Endothelial cell of umbilical vein (primary cell): ENCODE measurements around the gene DIP2C. TPM values are rescaled to one million over a fixed set of nuclear protein-coding genes. Genes with fewer than 3 reads are reported as not detected.

ENCODE experiments used
- BruUV-seq: library from RNA; stranded (reverse); fragments of 400-500 nt; replicated peaks from 2 replicates; lab custom pipeline; 2021; lab: Mats Ljungman, UMichigan
- CTCF ChIA-PET: fragments of 300-600, 350-600 bp; sonication (Branson Sonifier 250); formaldehyde crosslinking; loops from one replicate; lab custom pipeline; 2021; ENCODE audit warnings: antibody characterized with exemption, inconsistent platforms; lab: Charles Lee
- POLR2A ChIA-PET: fragments of 300-600, 350-600 bp; sonication (Branson Sonifier 250); formaldehyde crosslinking; loops from one replicate; lab custom pipeline; 2021; ENCODE audit warnings: antibody characterized with exemption, inconsistent platforms; lab: Charles Lee
- DNase-seq: peaks from one replicate; pipeline ENCODE4 v3.0.0-alpha.2; 2011; ENCODE audit warnings: low read depth, low spot score
- FAIRE-seq: peaks from 2 replicates; lab custom pipeline; 2011; peaks lifted over from hg19 to GRCh38; lab: Jason Lieb, UNC
- H2AFZ ChIP-seq: 2 replicates; pipeline ENCODE4 v1.6.0; 2012; ENCODE audit warnings: low read depth, low read length, control low read depth, inconsistent platforms
- H3K27ac ChIP-seq: 2 replicates; pipeline ENCODE4 v1.5.1; 2011; ENCODE audit warnings: low read depth, mild to moderate bottlenecking, control low read depth, low read length, moderate library complexity; ENCODE audit not compliant: insufficient read depth
- H3K27me3 ChIP-seq, 2 experiments: 2 replicates each; pipeline versions ENCODE4 v1.6.0 to v1.6.1; 2011; ENCODE audit warnings: low read length in 2 of 2, mixed read lengths in 1 of 2; ENCODE audit not compliant: control insufficient read depth in 2 of 2, insufficient read depth in 2 of 2
- H3K36me3 ChIP-seq, 2 experiments: 2 replicates in 1 of 2; 3 replicates in 1 of 2; pipeline ENCODE4 v1.5.1; 2011; ENCODE audit warnings: low read length in 2 of 2, mild to moderate bottlenecking in 1 of 2, moderate library complexity in 1 of 2; ENCODE audit not compliant: control insufficient read depth in 2 of 2, insufficient read depth in 2 of 2; ENCODE audit errors: extremely low read depth in 1 of 2
- H3K4me1 ChIP-seq: 3 replicates; pipeline ENCODE4 v1.5.1; 2011; ENCODE audit warnings: mild to moderate bottlenecking, low read length; ENCODE audit not compliant: control insufficient read depth, insufficient read depth; ENCODE audit errors: extremely low read depth
- H3K4me2 ChIP-seq: 2 replicates; pipeline ENCODE4 v1.6.1; 2011; ENCODE audit warnings: low read length, control low read depth, mixed read lengths; ENCODE audit not compliant: insufficient read depth
- H3K4me3 ChIP-seq, 3 experiments: fragments of 200-600 bp in 1 of 3; sonication (generic), shearing (Covaris generic) in 1 of 3; replicated peaks in 1 of 3; 2 replicates each; pipeline ENCODE4 v1.5.1; 2011 to 2016; ENCODE audit warnings: control low read depth in 3 of 3, low read length in 3 of 3, mild to moderate bottlenecking in 2 of 3, inconsistent platforms in 1 of 3, low read depth in 1 of 3, moderate library complexity in 1 of 3; ENCODE audit not compliant: insufficient read depth in 1 of 3
- H3K79me2 ChIP-seq: 2 replicates; pipeline ENCODE4 v1.6.0; 2012; ENCODE audit warnings: low read length, inconsistent platforms; ENCODE audit not compliant: control insufficient read depth, insufficient read depth
- H3K9ac ChIP-seq: replicated peaks from 2 replicates; pipeline ENCODE3; 2011; ENCODE audit warnings: low read length, control low read depth; ENCODE audit not compliant: insufficient read depth; ENCODE audit errors: extremely low read depth
- H3K9me1 ChIP-seq: replicated peaks from 3 replicates; pipeline ENCODE4 v1.6.0; 2011; ENCODE audit warnings: mild to moderate bottlenecking, low read length; ENCODE audit not compliant: control insufficient read depth, insufficient read depth; ENCODE audit errors: extremely low read depth
- H3K9me3 ChIP-seq: replicated peaks from 2 replicates; pipeline ENCODE4 v1.5.1; 2012; ENCODE audit warnings: low read length, inconsistent platforms; ENCODE audit not compliant: control insufficient read depth, insufficient read depth
- H4K20me1 ChIP-seq: replicated peaks from 2 replicates; pipeline ENCODE3; 2011; ENCODE audit warnings: mild to moderate bottlenecking, low read length; ENCODE audit not compliant: control insufficient read depth, insufficient read depth; ENCODE audit errors: extremely low read depth
- CTCF ChIP-seq, 2 donors: IDR thresholded peaks; 1 replicate in 1 of 2; 2 replicates in 1 of 2; pipeline ENCODE4 v1.5.1; 2011; ENCODE audit warnings: low read length in 2 of 2, mild to moderate bottlenecking in 2 of 2, moderate library complexity in 2 of 2, control low read depth in 1 of 2, inconsistent platforms in 1 of 2, low read depth in 1 of 2; ENCODE audit not compliant: insufficient read depth in 1 of 2; ENCODE audit errors: extremely low read depth in 1 of 2
- EZH2 ChIP-seq: IDR thresholded peaks from 2 replicates; pipeline ENCODE4 v1.6.1; 2012; ENCODE audit warnings: borderline replicate concordance, low read depth, mild to moderate bottlenecking, moderate library complexity, low read length, inconsistent platforms; ENCODE audit not compliant: severe bottlenecking
- FOS ChIP-seq: IDR thresholded peaks from 2 replicates; pipeline ENCODE4 v1.6.1; 2011; ENCODE audit warnings: mild to moderate bottlenecking, low read length, moderate library complexity, borderline replicate concordance; ENCODE audit not compliant: insufficient read depth
- GATA2 ChIP-seq: IDR thresholded peaks from 2 replicates; pipeline ENCODE4 v1.7.0; 2011; ENCODE audit warnings: low read depth, mild to moderate bottlenecking, moderate library complexity, mixed read lengths, low read length; ENCODE audit not compliant: insufficient read length, insufficient read depth
- JUN ChIP-seq: IDR thresholded peaks from 2 replicates; pipeline ENCODE4 v1.6.1; 2011; ENCODE audit warnings: borderline replicate concordance, low read depth; ENCODE audit not compliant: insufficient read length, insufficient read depth
- MAX ChIP-seq: IDR thresholded peaks from 2 replicates; pipeline ENCODE4 v1.6.1; 2011; ENCODE audit not compliant: insufficient read depth, insufficient read length
- MYC ChIP-seq: IDR thresholded peaks from one replicate; pipeline ENCODE4 v1.6.1; 2011; ENCODE audit warnings: mild to moderate bottlenecking, low read depth, low read length
- POLR2A ChIP-seq: IDR thresholded peaks from 2 replicates; pipeline ENCODE4 v1.6.1; 2012; ENCODE audit warnings: low read depth, mild to moderate bottlenecking, control low read depth, low read length
- POLR2AphosphoS5 ChIP-seq: IDR thresholded peaks from 2 replicates; pipeline ENCODE4 v1.6.1; 2012; ENCODE audit warnings: low read depth, mild to moderate bottlenecking, control low read depth, low read length, moderate library complexity; ENCODE audit not compliant: insufficient read depth
- dilution Hi-C: fragments of 300-500 bp; cut with MboI; formaldehyde crosslinking; loops from one replicate; pipeline ENCODE4 v1.15.0; 2019; ENCODE audit warnings: low sequenced_read_pairs; ENCODE audit not compliant: extremely low pct_ligation_motif_present
- intact Hi-C: fragments of 100-400 bp; cut with micrococcal nuclease; formaldehyde crosslinking; loops from one replicate; pipeline ENCODE4 v1.10.0; 2022
- polyA plus RNA-seq, 4 experiments: library from polyadenylated mRNA; depleted of rRNA in 3 of 4; stranded (reverse) in 3 of 4; unstranded in 1 of 4; fragments of >200 nt; gene quantifications; 2 replicates each; pipeline versions ENCODE4 v1.2.1 to v1.2.3, GENCODE V29; 2011 to 2012; ENCODE audit warnings: missing spikeins in 1 of 4
- total RNA-seq: library from RNA; stranded (reverse); gene quantifications from 2 replicates; pipeline ENCODE4 v1.2.3, GENCODE V29; 2021

Gene DIP2C
- total and polyA plus RNA-seq, 2 donors (not counting 3 experiments of a cell fraction or from before 2014, with no cell fraction given): 3.6 to 10.7 TPM

DNA sequence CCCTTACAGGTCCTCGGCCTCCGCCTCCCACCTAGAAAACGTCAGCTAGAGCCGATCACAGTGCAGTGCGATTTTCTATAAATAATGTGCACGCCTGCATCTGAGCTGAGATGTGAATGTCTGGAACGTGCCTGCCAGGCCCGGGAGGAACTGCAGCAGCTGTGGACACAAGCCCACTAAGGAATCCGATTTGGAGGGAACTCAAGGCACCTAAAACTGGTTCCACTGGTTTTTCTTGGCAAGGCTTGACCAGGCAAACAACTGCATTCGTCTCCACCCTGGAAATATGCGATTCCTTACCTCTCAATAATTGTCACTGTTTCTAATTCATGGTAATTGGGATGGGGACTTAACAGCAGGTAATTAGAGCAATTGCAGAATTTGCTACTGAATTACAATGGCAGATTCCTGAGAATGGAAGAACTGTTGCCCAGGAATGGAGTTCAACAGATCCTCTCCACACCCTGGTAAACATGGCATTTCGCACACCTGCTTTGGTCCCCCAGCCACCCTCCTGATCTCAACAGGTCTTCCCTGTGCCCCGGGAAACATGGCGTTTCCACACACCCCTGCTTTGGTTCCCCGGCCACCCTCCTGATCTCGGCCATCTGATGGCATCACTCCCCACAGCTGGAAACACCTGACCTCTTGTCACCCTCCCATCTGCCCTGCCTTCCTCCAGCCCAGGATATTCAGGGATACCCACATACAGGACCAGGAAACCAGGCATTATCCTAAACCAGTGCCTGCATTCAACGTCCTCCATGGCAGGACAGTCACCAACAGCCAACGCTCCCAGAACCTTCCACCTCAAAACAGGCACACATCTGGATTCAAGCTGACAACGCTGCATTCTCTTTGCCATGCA, 76.0 kb downstream of the DIP2C start:
- intact Hi-C loops (no loop called here), dilution Hi-C loops (no loop called here)
- ChIA-PET CTCF (no interaction called here), POLR2A (no interaction called here)
- TF ChIP-seq GATA2 (no peak), MYC (no peak), FOS (no peak), POLR2AphosphoS5 (no peak), CTCF (IDR thresholded peaks at IDR 0.05; ENCODE audit: extremely low read depth in 1 of 2, insufficient read depth in 1 of 2, low read depth in 1 of 2, low read length in 2 of 2) (no peak), JUN (no peak), EZH2 (no peak), POLR2A (no peak), MAX (no peak)
- Histone ChIP-seq H2AFZ (no peak overlapping the region), H3K79me2 (no peaks in the 10 kb centered on the region), H3K9me3 (no peaks in the 10 kb centered on the region), H3K27me3 (no peaks in the 10 kb centered on the region), H3K36me3 (no peaks in the 10 kb centered on the region), H3K9me1 (no peaks in the 10 kb centered on the region), H3K27ac (no peak overlapping the region), H3K9ac (no peak overlapping the region), H3K4me1 (no peaks in the 10 kb centered on the region), H3K4me3 (no peak overlapping the region), H4K20me1 (no peaks in the 10 kb centered on the region), H3K4me2 (no peak overlapping the region)
- no peak for DNase-seq
- FAIRE-seq: no peak
- BruUV-seq: no TSS peak
